Right atrium auricular region (tissue), 2 donors: ENCODE results near the gene GABARAP. TPM values are rescaled to one million over a fixed set of nuclear protein-coding genes. Genes with fewer than 3 reads are reported as not detected.

ENCODE experiments used
- DNase-seq: peaks from one replicate; pipeline ENCODE4 v3.0.0-alpha.2; 2019; ENCODE audit warnings: low spot score
- H3K27ac ChIP-seq, 2 donors: fragments of 200-600 bp; sonication (generic); 1 replicate in 1 of 2; 2 replicates in 1 of 2; pipeline ENCODE4 v1.5.1; 2016 to 2019
- H3K27me3 ChIP-seq, 2 donors: fragments of 200-600 bp; sonication (generic); one replicate each; pipeline versions ENCODE4 v1.5.1 to v1.6.0; 2017 to 2019
- H3K36me3 ChIP-seq: fragments of 200-600 bp; sonication (generic); one replicate; pipeline ENCODE4 v1.5.1; 2016
- H3K4me1 ChIP-seq, 2 donors: fragments of 200-600 bp; sonication (generic); one replicate each; pipeline versions ENCODE4 v1.5.1 to v1.6.0; 2017 to 2019
- H3K4me3 ChIP-seq, 2 donors: fragments of 200-600 bp; sonication (generic); 1 replicate in 1 of 2; 2 replicates in 1 of 2; pipeline ENCODE4 v1.5.1; 2017 to 2019; ENCODE audit warnings: mild to moderate bottlenecking in 1 of 2, moderate library complexity in 1 of 2
- H3K9me3 ChIP-seq, 2 donors: fragments of 200-600 bp; sonication (generic); one replicate each; pipeline ENCODE4 v1.5.1; 2019
- total RNA-seq, 2 donors: library from RNA; depleted of rRNA; stranded (reverse); fragments of >200 nt; gene quantifications; one replicate each; pipeline ENCODE4 v1.1.0, GENCODE V29; 2016
- TF ChIP-seq, protein P1 (sequence below), 2 donors: fragments of 200-600 bp; sonication (generic); IDR thresholded peaks; one replicate each; pipeline ENCODE4 v1.5.1; 2019; ENCODE audit warnings: antibody characterized with exemption in 2 of 2

Gene GABARAP
- total RNA-seq, 2 donors from 2014 or later, result 226 to 469 TPM

DNA sequence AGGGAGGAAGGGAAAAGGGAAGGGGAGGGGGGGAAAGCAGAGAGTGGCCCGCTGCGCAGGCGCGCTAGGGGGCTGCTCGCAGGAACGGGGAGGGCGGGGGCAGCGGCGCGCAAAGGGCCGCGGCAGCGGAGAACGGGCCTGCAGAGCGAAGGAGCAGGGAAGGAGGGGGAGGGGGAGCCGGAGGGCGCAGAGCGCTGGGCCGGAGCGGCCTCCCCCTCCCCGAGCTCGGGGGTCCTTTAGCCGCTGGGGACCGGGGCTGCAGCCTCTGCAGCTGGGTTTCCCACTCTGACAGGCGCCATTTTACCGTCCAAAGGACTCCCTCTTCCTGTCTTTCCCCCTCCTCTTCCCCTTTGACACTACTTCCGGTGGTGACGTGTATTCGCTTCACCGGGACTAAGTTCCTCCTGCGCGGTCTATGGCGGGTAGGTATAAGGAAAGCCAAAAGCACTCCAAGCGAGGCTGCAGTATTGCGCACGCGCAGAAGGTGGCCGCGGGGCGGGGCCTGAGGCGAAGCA lies 9.5 kb upstream of the GABARAP start, which contains the start of gene CTDNEP1:
Gene CTDNEP1, minus strand, starts transcription at position 74 of the 515 bp plus-strand sequence. CDS start 438 bp downstream, outside the sequence.
- no peaks in the 10 kb centered on the region for H3K9me3 ChIP-seq
- no peaks in the 10 kb centered on the region for H3K27me3 ChIP-seq
- peaks cover 32% of the 10 kb centered on the region for H3K36me3 ChIP-seq
- peaks cover 0 to 36% of the 10 kb centered on the region in 2 donors for H3K4me1 ChIP-seq
- DNase-seq, result peak; percentile 99
- peak within 1 kb of the TSS; percentile 99 for H3K27ac ChIP-seq
- TF ChIP-seq, protein P1, sequence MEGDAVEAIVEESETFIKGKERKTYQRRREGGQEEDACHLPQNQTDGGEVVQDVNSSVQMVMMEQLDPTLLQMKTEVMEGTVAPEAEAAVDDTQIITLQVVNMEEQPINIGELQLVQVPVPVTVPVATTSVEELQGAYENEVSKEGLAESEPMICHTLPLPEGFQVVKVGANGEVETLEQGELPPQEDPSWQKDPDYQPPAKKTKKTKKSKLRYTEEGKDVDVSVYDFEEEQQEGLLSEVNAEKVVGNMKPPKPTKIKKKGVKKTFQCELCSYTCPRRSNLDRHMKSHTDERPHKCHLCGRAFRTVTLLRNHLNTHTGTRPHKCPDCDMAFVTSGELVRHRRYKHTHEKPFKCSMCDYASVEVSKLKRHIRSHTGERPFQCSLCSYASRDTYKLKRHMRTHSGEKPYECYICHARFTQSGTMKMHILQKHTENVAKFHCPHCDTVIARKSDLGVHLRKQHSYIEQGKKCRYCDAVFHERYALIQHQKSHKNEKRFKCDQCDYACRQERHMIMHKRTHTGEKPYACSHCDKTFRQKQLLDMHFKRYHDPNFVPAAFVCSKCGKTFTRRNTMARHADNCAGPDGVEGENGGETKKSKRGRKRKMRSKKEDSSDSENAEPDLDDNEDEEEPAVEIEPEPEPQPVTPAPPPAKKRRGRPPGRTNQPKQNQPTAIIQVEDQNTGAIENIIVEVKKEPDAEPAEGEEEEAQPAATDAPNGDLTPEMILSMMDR (IDR thresholded peaks at IDR 0.05), result no peak
- peak within 1 kb of the TSS; percentile 94 to 96 for H3K4me3 ChIP-seq

- H3K36me3 ChIP-seq, result peaks cover 32% of the 10 kb centered on the region
- H3K27ac ChIP-seq, result peak overlapping the region; percentile 99
- H3K27me3 ChIP-seq, result no peaks in the 10 kb centered on the region
- H3K4me3 ChIP-seq, result peak overlapping the region; percentile 94 to 96
- no peaks in the 10 kb centered on the region for H3K9me3 ChIP-seq
- DNase-seq, result no peak
- H3K4me1 ChIP-seq, result peaks cover 0 to 36% of the 10 kb centered on the region in 2 donors
- TF ChIP-seq, protein P1 (IDR thresholded peaks at IDR 0.05), result no peak
Observed at GRCh38 chr17:7250695-7251627, 8.7 kb upstream of the GABARAP start.

GRCh38 chr17:7249830-7250229 lies 7.6 kb upstream of the GABARAP start:
- no peaks in the 10 kb centered on the region for H3K27me3 ChIP-seq

DNA sequence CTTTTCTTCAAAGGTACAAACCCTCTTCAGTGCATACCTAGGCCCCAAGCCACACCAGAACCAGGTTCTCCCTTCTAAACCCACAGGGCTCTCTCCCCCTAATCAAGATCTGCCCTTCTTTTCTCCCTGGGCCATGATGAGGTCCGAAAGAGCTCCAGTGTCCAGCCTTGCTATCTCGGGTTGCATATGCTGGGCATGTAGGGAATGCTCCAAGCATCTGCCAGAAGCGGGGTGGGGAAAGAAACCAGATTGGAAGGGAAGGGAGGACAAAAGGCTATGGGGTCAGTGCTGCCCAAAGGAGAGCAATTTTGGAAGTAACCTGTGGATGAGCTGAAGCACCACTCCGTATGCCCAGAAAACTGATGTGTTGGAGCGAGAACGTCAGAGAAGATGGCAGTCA lies 7.0 kb upstream of the GABARAP start:
- Histone ChIP-seq H3K27ac (peak overlapping the region; percentile 45 to 99), H3K4me3 (no peak overlapping the region), H3K9me3 (no peaks in the 10 kb centered on the region), H3K36me3 (peaks cover 30% of the 10 kb centered on the region), H3K27me3 (no peaks in the 10 kb centered on the region), H3K4me1 (peaks cover 0 to 36% of the 10 kb centered on the region in 2 donors)
- DNase-seq, result no peak
- TF ChIP-seq, protein P1 (IDR thresholded peaks at IDR 0.05), result no peak

More at GRCh38 chr17:7249830-7250229, 7.6 kb upstream of the GABARAP start:
- DNase-seq, result no peak
- peak overlapping the region; percentile 94 to 96 for H3K4me3 ChIP-seq
- H3K27ac ChIP-seq, result peak overlapping the region; percentile 99
- TF ChIP-seq, protein P1 (IDR thresholded peaks at IDR 0.05), result no peak
- H3K9me3 ChIP-seq, result no peaks in the 10 kb centered on the region
- H3K4me1 ChIP-seq, result peaks cover 0 to 36% of the 10 kb centered on the region in 2 donors
- H3K36me3 ChIP-seq, result peaks cover 30% of the 10 kb centered on the region

DNA sequence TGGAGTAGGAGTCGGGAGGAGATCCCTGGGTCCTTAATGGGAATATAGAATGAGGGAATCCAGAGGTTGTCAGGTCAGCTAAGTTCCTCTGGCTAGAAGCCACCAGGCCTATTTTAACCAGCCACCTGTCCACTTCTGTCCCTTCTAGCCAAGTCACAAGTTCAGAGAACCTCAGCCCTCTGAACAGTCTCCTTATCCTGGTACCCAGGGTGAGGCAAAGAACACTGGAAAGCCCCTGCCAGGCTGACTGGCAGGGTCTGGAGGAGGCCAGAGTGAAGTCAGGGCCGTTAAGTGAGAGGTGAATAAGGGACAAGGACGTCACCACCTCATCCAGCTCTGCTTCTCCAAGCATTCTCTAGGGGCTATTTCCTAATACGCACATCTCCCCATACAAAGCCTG lies 6.5 kb upstream of the GABARAP start:
- Histone ChIP-seq H3K4me1 (peaks cover 0 to 37% of the 10 kb centered on the region in 2 donors), H3K4me3 (no peak overlapping the region), H3K27me3 (no peaks in the 10 kb centered on the region), H3K9me3 (no peaks in the 10 kb centered on the region), H3K27ac (peak overlapping the region; percentile 45 to 99), H3K36me3 (peaks cover 31% of the 10 kb centered on the region)
- DNase-seq, result no peak
- TF ChIP-seq, protein P1 (IDR thresholded peaks at IDR 0.05), result no peak
